ENCODE data around the gene FRAS1.

- TF ChIP-seq EZH2 (IDR thresholded peaks at IDR 0.05; ENCODE audit: borderline replicate concordance, low read depth, low read length, severe bottlenecking) (no peak), POLR2A (IDR thresholded peaks at IDR 0.05; ENCODE audit: low read depth, low read length) (no peak), CTCF (IDR thresholded peaks at IDR 0.05; ENCODE audit: extremely low read depth in 1 of 2, insufficient read depth in 1 of 2, low read depth in 1 of 2, low read length in 2 of 2) (no peak), JUN (IDR thresholded peaks at IDR 0.05; ENCODE audit: borderline replicate concordance, insufficient read depth, insufficient read length, low read depth) (no peak), GATA2 (IDR thresholded peaks at IDR 0.05; ENCODE audit: insufficient read depth, insufficient read length, low read depth, low read length) (no peak), POLR2AphosphoS5 (IDR thresholded peaks at IDR 0.05; ENCODE audit: insufficient read depth, low read depth, low read length) (no peak), MYC (IDR thresholded peaks at IDR 0.05; ENCODE audit: low read depth, low read length) (no peak)
Measured at GRCh38 chr4:78312989-78313753, 256.0 kb downstream of the FRAS1 start.

Measured in endothelial cell of umbilical vein (primary cell).